HG03558 (cell line): ENCODE results near the gene PGM1.

ENCODE experiments used
- ATAC-seq: cut with Tn5 transposase; IDR thresholded peaks from one replicate; pipeline ENCODE4 v1.9.1; 2021; ENCODE audit warnings: moderate number of reproducible peaks; ENCODE audit not compliant: unreplicated experiment; ENCODE audit errors: extremely low read depth

PGM1 gene

GRCh38 chr1:63662056-63662836 is 69.0 kb downstream of the PGM1 start:
- ATAC-seq = no peak

GRCh38 chr1:63662841-63663240 is 69.6 kb downstream of the PGM1 start:
- ATAC-seq = no peak

GRCh38 chr1:63663301-63663700 is 70.1 kb downstream of the PGM1 start:
- ATAC-seq = no peak

- ATAC-seq = no peak
These were observed 70.7 kb downstream of the PGM1 start for GRCh38 chr1:63663873-63664272.

GRCh38 chr1:63664742-63665141 is 71.5 kb downstream of the PGM1 start:
- ATAC-seq = no peak

- no peak for ATAC-seq
These were observed 72.2 kb downstream of the PGM1 start for GRCh38 chr1:63665410-63665809.

- no peak for ATAC-seq
These were observed 72.6 kb downstream of the PGM1 start for GRCh38 chr1:63665824-63666223.

- no peak for ATAC-seq
These were observed 75.1 kb downstream of the PGM1 start for GRCh38 chr1:63668298-63668697.

GRCh38 chr1:63669151-63669961 is 76.1 kb downstream of the PGM1 start:
- no peak for ATAC-seq

- no peak for ATAC-seq
These were observed 77.0 kb downstream of the PGM1 start for GRCh38 chr1:63670164-63670563.

GRCh38 chr1:63671514-63671913 is 78.3 kb downstream of the PGM1 start:
- ATAC-seq = no peak

- no peak for ATAC-seq
These were observed 81.1 kb downstream of the PGM1 start for GRCh38 chr1:63674238-63674864.

GRCh38 chr1:63674865-63675419 is 81.7 kb downstream of the PGM1 start:
- ATAC-seq = no peak

- ATAC-seq = no peak
These were observed 82.3 kb downstream of the PGM1 start for GRCh38 chr1:63675420-63675931.

- ATAC-seq = no peak
These were observed 84.3 kb downstream of the PGM1 start for GRCh38 chr1:63677497-63677896.

GRCh38 chr1:63678200-63678599 is 85.0 kb downstream of the PGM1 start:
- ATAC-seq = no peak

- no peak for ATAC-seq
These were observed 85.9 kb downstream of the PGM1 start for GRCh38 chr1:63679076-63679475.

GRCh38 chr1:63679589-63679988 is 86.4 kb downstream of the PGM1 start:
- ATAC-seq = no peak

- no peak for ATAC-seq
These were observed 89.7 kb downstream of the PGM1 start for GRCh38 chr1:63682936-63683335.

- ATAC-seq = no peak
These were observed 90.5 kb downstream of the PGM1 start for GRCh38 chr1:63683759-63684158.

- ATAC-seq = no peak
These were observed 93.5 kb downstream of the PGM1 start for GRCh38 chr1:63686696-63687095.
